Pancreas (tissue), 10 donors: ENCODE measurements around the gene UNC13C. TPM values are rescaled to one million over a fixed set of nuclear protein-coding genes. Genes with fewer than 3 reads are reported as not detected.

ENCODE experiments used
- ATAC-seq, 4 donors: fragments of 200-7000 bp; cut with Tn5 transposase; one replicate each; pipeline versions ENCODE4 v1.8.0 to v1.9.1; 2020; ENCODE audit warnings: mild to moderate bottlenecking in 4 of 4, moderate library complexity in 4 of 4
- DNase-seq, 6 donors: peaks; one replicate each; pipeline ENCODE4 v3.0.0-alpha.2; 2020
- FAIRE-seq: peaks from 2 replicates; lab custom pipeline; 2012; peaks lifted over from hg19 to GRCh38; lab: Jason Lieb, UNC
- H3K27ac ChIP-seq, 4 donors: fragments of 200-600 bp; sonication (generic); 1 replicate in 3 of 4; 2 replicates in 1 of 4; pipeline versions ENCODE4 v1.5.0 to v1.8.0; 2020
- H3K27me3 ChIP-seq, 4 donors: fragments of 200-600 bp; one replicate each; pipeline ENCODE4 v1.8.0; 2021
- H3K36me3 ChIP-seq, 3 donors: fragments of 200-600 bp; sonication (generic) in 1 of 3; one replicate each; pipeline versions ENCODE4 v1.5.0 to v1.8.0; 2020 to 2021
- H3K4me1 ChIP-seq, 3 donors: fragments of 200-600 bp; one replicate each; pipeline ENCODE4 v1.8.0; 2021
- H3K4me3 ChIP-seq, 4 donors: fragments of 200-600 bp; sonication (generic) in 2 of 4; one replicate each; pipeline versions ENCODE4 v1.5.0 to v1.8.0; 2020 to 2021
- H3K9me3 ChIP-seq, 4 donors: fragments of 200-600 bp; one replicate each; pipeline ENCODE4 v1.8.0; 2021
- CTCF ChIP-seq, 4 donors: fragments of 200-600 bp; sonication (generic) in 3 of 4; IDR thresholded peaks; one replicate each; pipeline versions ENCODE4 v1.5.0 to v1.8.0; 2021; ENCODE audit warnings: antibody characterized with exemption in 4 of 4
- WGBS, 2 donors: extraction: QIAGEN DNeasy Blood & Tissue Kit; methylation state at CpG; one replicate each; pipeline ENCODE4 v1.1.7; 2013; 5-methylcytosine and 5-hydroxymethylcytosine counted together
- intact Hi-C, 3 donors: fragments of 100-400 bp; cut with DNase I; formaldehyde crosslinking; loops; one replicate each; pipeline versions ENCODE4 v1.11.1 to v1.14.2; 2022
- polyA plus RNA-seq, 2 donors: library from polyadenylated mRNA; stranded (reverse); fragments of 200-250 nt; gene quantifications; one replicate each; pipeline ENCODE4 v1.2.3, GENCODE V29; 2013
- total RNA-seq, 6 donors: library from RNA; stranded (reverse); fragmentation: NEBNext Ultra II Directional in 4 of 6; extraction: Animal tissue kit (Norgen Biotek cat#: 25700) in 4 of 6; gene quantifications; one replicate each; pipeline versions ENCODE4 v1.2.1 to v1.2.4, GENCODE V29; 2021 to 2023
- donor health status: healthy with polysubstance abuse.
- donor health status: DM: no; HTN: no; CAD: no; lungs with moderate emphysema.
- donor health status: DM: no; HTN: no; CAD: no.
- donor health status: control.
- donor health status: control.
- donor health status: Bipolar disorder and iron deficiency.
- donor health status: DM: yes; HTN: yes; CAD: no.
- donor health status: DM: no; HTN: no; CAD: no.
- donor health status: DM: no; HTN: no; CAD: no.
- donor health status: DM: yes; HTN: yes; CAD: no.

The UNC13C gene
- total and polyA plus RNA-seq, 8 donors = under 0.01 to 0.38 (median 0.04) TPM; not detected in 2

GRCh38 chr15:54035616-54036015, 57.4 kb downstream of the UNC13C start:
- H3K27me3 ChIP-seq = no peaks in the 10 kb centered on the region
- intact Hi-C loops = no loop called here
- FAIRE-seq (no peak), DNase-seq (no peak), ATAC-seq (no peak)
- H3K27ac ChIP-seq = no peak overlapping the region
- WGBS, 2 donors = 70 to 76% methylated on average over 7 of the region's 7 CpGs
- H3K4me1 ChIP-seq = no peaks in the 10 kb centered on the region
- H3K36me3 ChIP-seq = no peaks in the 10 kb centered on the region
- no peaks in the 10 kb centered on the region for H3K9me3 ChIP-seq
- no peak overlapping the region for H3K4me3 ChIP-seq
- no peak for TF ChIP-seq CTCF (IDR thresholded peaks at IDR 0.05)

- Histone ChIP-seq H3K4me1 (no peaks in the 10 kb centered on the region), H3K4me3 (no peak overlapping the region), H3K36me3 (no peaks in the 10 kb centered on the region), H3K27me3 (no peaks in the 10 kb centered on the region), H3K27ac (no peak overlapping the region), H3K9me3 (no peaks in the 10 kb centered on the region)
- DNase-seq = no peak
- ATAC-seq = no peak
- no peak for FAIRE-seq
- WGBS, 2 donors = 37 to 54% methylated on average over 2 of the region's 2 CpGs
- TF ChIP-seq CTCF (IDR thresholded peaks at IDR 0.05) = no peak
- intact Hi-C loops = no loop called here
Observed at GRCh38 chr15:54045397-54045796, 67.2 kb downstream of the UNC13C start.

- FAIRE-seq = peak; percentile 26
- no peak for TF ChIP-seq CTCF (IDR thresholded peaks at IDR 0.05)
- Histone ChIP-seq H3K4me3 (no peak overlapping the region), H3K27me3 (no peaks in the 10 kb centered on the region), H3K36me3 (no peaks in the 10 kb centered on the region), H3K27ac (no peak overlapping the region), H3K9me3 (no peaks in the 10 kb centered on the region), H3K4me1 (no peaks in the 10 kb centered on the region)
- 70 to 82% methylated on average over 2 of the region's 2 CpGs for WGBS, 2 donors
- no peak for DNase-seq
- ATAC-seq = no peak
- intact Hi-C loops = no loop called here
Observed at GRCh38 chr15:54046093-54046492, 67.9 kb downstream of the UNC13C start.

- Histone ChIP-seq H3K27ac (no peak overlapping the region), H3K4me3 (no peak overlapping the region), H3K27me3 (no peaks in the 10 kb centered on the region), H3K9me3 (no peaks in the 10 kb centered on the region), H3K36me3 (no peaks in the 10 kb centered on the region), H3K4me1 (no peaks in the 10 kb centered on the region)
- FAIRE-seq (no peak), ATAC-seq (no peak), DNase-seq (no peak)
- intact Hi-C loops = no loop called here
- WGBS, 2 donors = 12 to 13% methylated on average over 3 of the region's 3 CpGs
- TF ChIP-seq CTCF (IDR thresholded peaks at IDR 0.05) = no peak
Observed at GRCh38 chr15:54064365-54064764, 86.1 kb downstream of the UNC13C start.

GRCh38 chr15:54066403-54066802, 88.2 kb downstream of the UNC13C start:
- Histone ChIP-seq H3K27me3 (no peaks in the 10 kb centered on the region), H3K9me3 (no peaks in the 10 kb centered on the region), H3K4me1 (no peaks in the 10 kb centered on the region), H3K4me3 (no peak overlapping the region), H3K36me3 (no peaks in the 10 kb centered on the region), H3K27ac (no peak overlapping the region)
- DNase-seq (no peak), ATAC-seq (no peak), FAIRE-seq (no peak)
- intact Hi-C loops = no loop called here
- TF ChIP-seq CTCF (IDR thresholded peaks at IDR 0.05) = no peak
- WGBS, 2 donors = 71 to 72% methylated on average over 3 of the region's 3 CpGs
